Measurements from ENCODE around the gene NEK8.
"Not testable (repeated sequence)": the region's sequence is repeated elsewhere in the genome, so short reads cannot be mapped to it uniquely, and the experiment has no call there.

The NEK8 gene

DNA sequence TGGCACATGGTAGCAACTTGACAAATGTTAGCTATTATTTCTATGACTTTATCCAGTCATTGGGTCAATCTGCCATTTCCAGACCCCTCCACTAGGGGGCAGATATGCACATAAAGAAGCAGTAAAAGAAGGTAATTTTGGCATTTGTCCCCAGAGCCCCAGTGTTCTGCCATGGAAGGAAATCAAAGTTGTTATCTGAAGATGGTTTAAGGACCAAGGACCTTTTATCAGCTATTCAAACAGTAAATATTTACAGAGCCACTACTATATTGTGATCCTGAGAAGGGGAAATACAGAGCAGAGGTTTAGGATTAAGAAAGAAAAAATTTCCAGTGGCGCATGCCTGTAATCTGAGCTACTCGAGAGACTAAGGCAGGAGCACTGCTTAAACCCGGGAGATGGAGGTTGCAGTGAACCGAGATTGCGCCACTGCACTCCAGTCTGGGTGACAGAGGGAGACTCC lies 35.2 kb downstream of the NEK8 start:
- DNase-seq (ENCODE audit: low spot score): peak; percentile 60

DNA sequence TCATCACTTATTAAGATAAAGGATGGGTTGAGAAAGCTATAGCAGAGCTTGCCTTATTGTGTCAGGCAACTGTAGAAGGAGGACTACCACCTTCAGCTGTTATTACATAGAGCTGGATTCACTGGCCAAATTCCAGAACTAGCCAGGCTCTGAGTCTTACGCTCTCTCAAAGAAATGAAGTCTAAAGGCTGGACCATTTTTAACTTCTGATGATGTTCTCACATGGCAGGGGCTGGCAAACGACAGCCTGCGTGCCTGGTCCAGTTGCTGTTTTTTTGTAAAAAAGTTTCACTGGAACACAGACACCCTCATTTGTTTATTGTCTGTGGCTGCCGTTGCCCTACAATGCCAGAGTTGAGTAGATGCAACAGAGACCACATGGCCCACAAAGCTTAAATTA lies 36.5 kb downstream of the NEK8 start:
- no peak for DNase-seq (ENCODE audit: low spot score)

DNA sequence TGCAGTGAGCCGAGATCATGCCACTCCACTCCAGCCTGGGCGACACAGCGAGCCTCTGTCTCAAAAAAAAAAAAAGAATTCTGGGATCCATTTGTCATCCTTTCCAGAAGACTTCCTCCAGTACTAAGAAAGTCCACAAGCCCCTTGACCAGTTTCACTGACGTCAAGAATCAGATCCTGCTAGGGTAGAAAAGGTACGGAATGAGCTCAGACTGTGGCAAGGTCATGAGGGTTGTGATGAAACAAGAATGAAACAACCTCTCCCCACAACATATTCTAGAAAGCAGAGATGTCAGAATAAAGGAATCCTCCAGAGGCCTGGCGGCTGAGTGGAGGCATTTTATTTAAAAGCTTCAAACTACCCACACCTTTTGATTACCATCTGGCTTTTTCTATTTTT lies 45.1 kb downstream of the NEK8 start:
- no peak for DNase-seq (ENCODE audit: low spot score)

DNA sequence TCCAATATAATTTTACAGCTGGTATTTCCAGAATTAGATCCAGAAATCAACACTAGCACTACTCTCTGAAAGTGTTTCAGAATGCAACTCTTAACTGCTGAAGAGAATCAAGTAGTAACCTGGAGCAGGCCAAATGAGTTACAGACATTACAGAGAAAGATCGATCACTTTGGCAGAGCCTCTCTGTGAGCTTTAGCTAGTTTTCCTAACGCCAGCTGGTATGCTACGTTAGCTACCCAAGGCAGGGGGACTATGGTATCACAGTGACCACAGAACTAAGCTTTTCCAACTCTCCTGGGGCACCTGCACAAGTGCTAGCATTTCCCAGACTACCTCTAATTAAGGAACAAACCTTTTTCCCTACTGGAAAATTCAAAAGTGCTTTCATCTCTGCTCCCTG lies 45.6 kb downstream of the NEK8 start:
- no peak for DNase-seq (ENCODE audit: low spot score)

DNA sequence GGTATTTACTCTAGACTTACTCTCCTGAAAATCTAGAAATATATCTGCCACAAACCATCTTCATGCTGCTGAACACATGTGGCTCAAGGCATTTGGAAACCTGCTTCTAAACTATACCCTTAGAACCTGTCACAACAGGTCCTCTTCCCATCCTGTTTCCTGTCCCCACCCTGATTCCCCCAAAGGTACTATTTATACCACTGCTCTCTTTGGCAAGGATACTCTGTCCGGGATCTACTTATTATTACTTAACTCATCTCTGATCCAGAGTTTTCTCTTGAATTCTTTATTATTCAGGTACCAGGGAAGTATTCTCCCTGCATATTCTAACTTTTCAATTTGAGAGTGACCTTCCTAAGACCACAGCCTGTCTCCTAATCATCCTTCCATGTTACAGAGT lies 48.6 kb downstream of the NEK8 start:
- no peak for DNase-seq (ENCODE audit: low spot score)

DNA sequence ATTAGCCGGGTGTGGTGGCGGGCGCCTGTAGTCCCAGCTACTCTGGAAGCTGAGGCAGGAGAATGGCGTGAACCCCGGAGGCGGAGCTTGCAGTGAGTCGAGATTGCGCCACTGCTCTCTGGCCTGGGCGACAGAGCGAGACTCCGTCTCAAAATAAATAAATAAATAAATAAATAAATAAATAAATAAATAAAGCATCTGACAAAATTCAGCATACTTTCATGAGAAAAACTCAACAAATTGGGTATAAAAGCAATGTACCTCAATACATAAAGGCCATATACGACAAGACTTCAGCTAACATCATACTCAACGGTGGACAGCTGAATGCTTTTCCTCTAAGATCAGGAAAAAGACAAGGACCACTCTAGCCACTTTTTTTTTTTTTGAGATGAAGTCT lies 51.0 kb downstream of the NEK8 start:
- DNase-seq (ENCODE audit: low spot score): not testable (repeated sequence)

DNA sequence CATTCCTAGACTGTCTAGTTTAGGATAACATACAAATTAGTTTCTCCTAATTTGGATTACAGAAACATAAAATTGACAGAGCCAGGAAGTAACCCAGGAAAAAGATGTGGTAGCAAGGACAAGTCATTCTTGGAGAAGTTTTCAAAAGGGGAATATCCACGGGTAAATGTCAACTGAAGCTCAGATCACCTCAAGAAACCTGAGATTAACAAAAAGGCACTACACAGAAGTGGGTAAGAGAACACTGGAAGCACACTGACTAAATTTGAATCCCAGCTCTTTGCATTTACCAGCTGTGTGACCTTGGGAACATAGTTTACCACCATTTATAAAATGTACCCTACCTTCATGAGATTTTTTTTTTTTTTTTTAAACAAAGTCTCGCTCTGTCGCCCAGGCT lies 54.6 kb downstream of the NEK8 start:
- no peak for DNase-seq (ENCODE audit: low spot score)

DNA sequence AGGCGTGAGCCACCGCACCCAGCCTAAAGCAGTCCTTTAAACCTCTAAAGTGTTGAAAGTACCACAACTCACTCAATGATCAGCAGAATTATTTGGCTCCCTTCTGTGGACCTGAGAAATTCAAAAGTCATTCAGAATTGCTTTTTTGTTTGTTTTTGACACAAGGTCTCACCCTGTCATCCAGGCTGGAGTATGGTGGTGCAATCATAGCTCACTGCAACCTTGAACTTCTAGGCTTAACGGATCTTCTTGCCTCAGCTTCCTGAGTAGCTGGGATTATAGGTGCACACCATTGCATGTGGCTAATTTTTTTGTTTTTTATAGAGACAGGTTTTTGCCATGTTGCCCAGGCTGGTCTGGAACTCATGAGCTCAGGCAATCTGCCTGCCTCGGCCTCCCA lies 59.5 kb downstream of the NEK8 start:
- no peak for DNase-seq (ENCODE audit: low spot score)
